CD4-positive, alpha-beta memory T cell (primary cell): ENCODE measurements around the gene JAM3. TPM values are rescaled to one million over a fixed set of nuclear protein-coding genes. Genes with fewer than 3 reads are reported as not detected.

Experiments
- CTCF ChIA-PET: fragments of 350-600 bp; sonication (Branson Sonifier 250); formaldehyde crosslinking; loops from one replicate; lab custom pipeline; 2021; ENCODE audit warnings: inconsistent platforms; ENCODE audit not compliant: partially characterized antibody; lab: Charles Lee
- POLR2A ChIA-PET: fragments of 350-600 bp; sonication (Branson Sonifier 250); formaldehyde crosslinking; loops from one replicate; lab custom pipeline; 2021; ENCODE audit not compliant: partially characterized antibody; lab: Charles Lee
- DNase-seq, 5 donors: peaks; one replicate each; pipeline versions ENCODE4 v3.0.0 to v3.0.0-alpha.2; 2020 to 2022; ENCODE audit warnings: mixed read lengths in 1 of 5
- H3K27ac ChIP-seq: one replicate; pipeline ENCODE4 v1.7.0; 2013; ENCODE audit warnings: low read depth, low read length
- H3K27me3 ChIP-seq: 2 replicates; pipeline ENCODE4 v1.7.0; 2013; ENCODE audit warnings: mild to moderate bottlenecking, low read length, moderate library complexity; ENCODE audit not compliant: insufficient read depth
- H3K36me3 ChIP-seq: 2 replicates; pipeline ENCODE4 v1.7.0; 2013; ENCODE audit warnings: mild to moderate bottlenecking, low read length, moderate library complexity; ENCODE audit not compliant: insufficient read depth
- H3K4me1 ChIP-seq: 2 replicates; pipeline ENCODE4 v1.7.0; 2013; ENCODE audit warnings: mild to moderate bottlenecking, low read length, moderate library complexity; ENCODE audit not compliant: insufficient read depth
- H3K4me3 ChIP-seq, 2 donors: one replicate each; pipeline ENCODE4 v1.7.0; 2013; ENCODE audit warnings: low read length in 2 of 2, mild to moderate bottlenecking in 1 of 2
- H3K9me3 ChIP-seq, 2 donors: one replicate each; pipeline ENCODE4 v1.7.0; 2013; ENCODE audit warnings: low read length in 2 of 2, control low read depth in 1 of 2; ENCODE audit not compliant: control insufficient read depth in 1 of 2
- H3K27ac Mint-ChIP-seq, 7 donors: one replicate each; pipeline ENCODE4 v1.8.0; 2020 to 2021; ENCODE audit warnings: mixed read lengths in 7 of 7, mild to moderate bottlenecking in 6 of 7, inconsistent platforms in 3 of 7, moderate library complexity in 3 of 7
- H3K27me3 Mint-ChIP-seq, 2 donors: one replicate each; pipeline ENCODE4 v1.8.0; 2020 to 2021; ENCODE audit warnings: mixed read lengths in 2 of 2
- H3K36me3 Mint-ChIP-seq, 2 donors: one replicate each; pipeline ENCODE4 v1.8.0; 2020 to 2021; ENCODE audit warnings: mixed read lengths in 2 of 2, inconsistent platforms in 1 of 2, mild to moderate bottlenecking in 1 of 2
- H3K4me1 Mint-ChIP-seq, 4 donors: one replicate each; pipeline ENCODE4 v1.8.0; 2020 to 2021; ENCODE audit warnings: mixed read lengths in 4 of 4, mild to moderate bottlenecking in 1 of 4
- H3K4me3 Mint-ChIP-seq, 8 donors: one replicate each; pipeline ENCODE4 v1.8.0; 2020 to 2021; ENCODE audit warnings: mixed read lengths in 8 of 8, mild to moderate bottlenecking in 7 of 8, moderate library complexity in 6 of 8, inconsistent platforms in 3 of 8
- H3K9me3 Mint-ChIP-seq, 8 donors: one replicate each; pipeline ENCODE4 v1.8.0; 2020 to 2021; ENCODE audit warnings: mixed read lengths in 8 of 8, mild to moderate bottlenecking in 5 of 8, inconsistent platforms in 3 of 8, moderate library complexity in 1 of 8
- intact Hi-C: fragments of 100-400 bp; cut with micrococcal nuclease; formaldehyde crosslinking; loops from one replicate; pipeline ENCODE4 v1.15.1; 2023
- polyA plus RNA-seq, 2 donors: library from polyadenylated mRNA; unstranded; fragments of 300-500 nt; fragmentation: Illumina TruSeq; gene quantifications; one replicate each; pipeline ENCODE4 v1.2.3, GENCODE V29; 2021
- total RNA-seq, 2 experiments: library from RNA; stranded (reverse); gene quantifications; one replicate each; pipeline ENCODE4 v1.2.3, GENCODE V29; 2021

Gene JAM3
- total and polyA plus RNA-seq, 4 experiments from 2014 or later, result 6.5 to 8.3 (median 6.7) TPM

- Histone ChIP-seq H3K4me3 (no peak overlapping the region), H3K27me3 (no peaks in the 10 kb centered on the region), H3K36me3 (no peaks in the 10 kb centered on the region), H3K27ac (no peak overlapping the region), H3K4me1 (peaks cover 24% of the 10 kb centered on the region), H3K9me3 (no peaks in the 10 kb centered on the region)
- Mint-ChIP-seq H3K27ac (peak overlapping the region in 5 of 7 donors; percentile 14 to 89 (median 61)), H3K36me3 (no peaks in the 10 kb centered on the region), H3K9me3 (no peaks in the 10 kb centered on the region), H3K4me3 (peak overlapping the region in 4 of 8 donors; percentile 1 to 69 (median 52)), H3K27me3 (peaks cover 0 to 4% of the 10 kb centered on the region in 2 donors), H3K4me1 (peaks cover 20 to 38% (median 29%) of the 10 kb centered on the region in 4 donors)
- intact Hi-C loops, result no loop called here
- DNase-seq, result no peak
- ChIA-PET POLR2A (interaction anchor here (1.2 to 3.5 kb wide), 5 partner anchors 11 to 99 kb away, joined by 3 to 13 read pairs (median 5); no protein-coding TSS in a partner anchor), CTCF (interaction anchor here (1.8 to 2.9 kb wide), 4 partner anchors 14 to 99 kb away, joined by 6 to 19 read pairs (median 8); no protein-coding TSS in a partner anchor)
These were observed 42.1 kb upstream of the JAM3 start for GRCh38 chr11:134026655-134027343.

GRCh38 chr11:134027671-134028070 lies 41.2 kb upstream of the JAM3 start:
- peaks cover 24 to 44% (median 34%) of the 10 kb centered on the region in 4 donors for H3K4me1 Mint-ChIP-seq
- DNase-seq, result peak; percentile 21 to 49 (median 41)
- H3K27me3 Mint-ChIP-seq, result no peaks in the 10 kb centered on the region
- no peak overlapping the region for H3K27ac ChIP-seq
- ChIA-PET POLR2A (interaction anchor here (0.7 to 3.5 kb wide), 6 partner anchors 9 to 100 kb away, joined by 3 to 13 read pairs (median 5); no protein-coding TSS in a partner anchor), CTCF (interaction anchor here (1.1 to 2.9 kb wide), 8 partner anchors 10 to 100 kb away, joined by 3 to 19 read pairs (median 5); no protein-coding TSS in a partner anchor)
- no peaks in the 10 kb centered on the region for H3K36me3 ChIP-seq
- H3K4me1 ChIP-seq, result peaks cover 24% of the 10 kb centered on the region
- no peaks in the 10 kb centered on the region for H3K36me3 Mint-ChIP-seq
- H3K27me3 ChIP-seq, result no peaks in the 10 kb centered on the region
- H3K9me3 ChIP-seq, result no peaks in the 10 kb centered on the region
- no peak overlapping the region for H3K4me3 ChIP-seq
- no peaks in the 10 kb centered on the region for H3K9me3 Mint-ChIP-seq
- H3K27ac Mint-ChIP-seq, result peak overlapping the region; percentile 32 to 89 (median 77)
- H3K4me3 Mint-ChIP-seq, result peak overlapping the region in 7 of 8 donors; percentile 49 to 76 (median 67)
- intact Hi-C loops, result no loop called here

- POLR2A ChIA-PET, result interaction anchor here (0.7 to 3.5 kb wide), 6 partner anchors 8 to 100 kb away, joined by 3 to 13 read pairs (median 5); no protein-coding TSS in a partner anchor
These were observed 40.4 kb upstream of the JAM3 start for GRCh38 chr11:134028368-134028920.

GRCh38 chr11:134030853-134031252 lies 38.0 kb upstream of the JAM3 start:
- H3K36me3 ChIP-seq, result no peaks in the 10 kb centered on the region
- POLR2A ChIA-PET, result interaction anchor here (1.2 kb wide), 1 partner anchor 11 kb away, joined by 3 read pairs; no protein-coding TSS in a partner anchor
- no peak for DNase-seq
- H3K9me3 ChIP-seq, result no peaks in the 10 kb centered on the region
- no peaks in the 10 kb centered on the region for H3K36me3 Mint-ChIP-seq
- peak overlapping the region in 1 of 8 donors; percentile 29 for H3K4me3 Mint-ChIP-seq
- H3K27me3 ChIP-seq, result no peaks in the 10 kb centered on the region
- peaks cover 38 to 70% (median 55%) of the 10 kb centered on the region in 4 donors for H3K4me1 Mint-ChIP-seq
- no peak overlapping the region for H3K27ac ChIP-seq
- intact Hi-C loops, result no loop called here
- CTCF ChIA-PET, result interaction anchor here (1.1 to 1.9 kb wide), 2 partner anchors 13 to 20 kb away, joined by 3 to 10 read pairs; no protein-coding TSS in a partner anchor
- peaks cover 55% of the 10 kb centered on the region for H3K4me1 ChIP-seq
- peak overlapping the region in 1 of 7 donors; percentile 65 for H3K27ac Mint-ChIP-seq
- no peak overlapping the region for H3K4me3 ChIP-seq
- no peaks in the 10 kb centered on the region for H3K9me3 Mint-ChIP-seq
- no peaks in the 10 kb centered on the region for H3K27me3 Mint-ChIP-seq

More at GRCh38 chr11:134028368-134028920, 40.4 kb upstream of the JAM3 start:
- Mint-ChIP-seq H3K4me3 (peak overlapping the region in 4 of 8 donors; percentile 12 to 69 (median 58)), H3K9me3 (no peaks in the 10 kb centered on the region), H3K27ac (peak overlapping the region; percentile 32 to 89 (median 77)), H3K36me3 (no peaks in the 10 kb centered on the region), H3K27me3 (no peaks in the 10 kb centered on the region), H3K4me1 (peaks cover 26 to 48% (median 38%) of the 10 kb centered on the region in 4 donors)
- CTCF ChIA-PET, result interaction anchor here (1.1 to 2.9 kb wide), 8 partner anchors 9 to 100 kb away, joined by 3 to 19 read pairs (median 5); no protein-coding TSS in a partner anchor
- Histone ChIP-seq H3K27me3 (no peaks in the 10 kb centered on the region), H3K27ac (no peak overlapping the region), H3K4me1 (peaks cover 31% of the 10 kb centered on the region), H3K4me3 (no peak overlapping the region), H3K36me3 (no peaks in the 10 kb centered on the region), H3K9me3 (no peaks in the 10 kb centered on the region)
- intact Hi-C loops, result no loop called here
- no peak for DNase-seq

GRCh38 chr11:134032043-134032442 lies 36.8 kb upstream of the JAM3 start:
- intact Hi-C loops, result no loop called here
- H3K36me3 Mint-ChIP-seq, result peaks cover 0 to 2% of the 10 kb centered on the region in 2 donors
- H3K4me1 Mint-ChIP-seq, result peaks cover 36 to 77% (median 55%) of the 10 kb centered on the region in 4 donors
- Histone ChIP-seq H3K36me3 (no peaks in the 10 kb centered on the region), H3K4me3 (no peak overlapping the region), H3K27ac (no peak overlapping the region), H3K4me1 (peaks cover 61% of the 10 kb centered on the region), H3K27me3 (no peaks in the 10 kb centered on the region), H3K9me3 (no peaks in the 10 kb centered on the region)
- H3K9me3 Mint-ChIP-seq, result no peaks in the 10 kb centered on the region
- no peaks in the 10 kb centered on the region for H3K27me3 Mint-ChIP-seq
- DNase-seq, result no peak
- H3K4me3 Mint-ChIP-seq, result peak overlapping the region in 5 of 8 donors; percentile 0 to 47 (median 1)
- H3K27ac Mint-ChIP-seq, result peak overlapping the region in 3 of 7 donors; percentile 25 to 47 (median 35)
- CTCF ChIA-PET, result interaction anchor here (3.4 kb wide), 1 partner anchor 104 kb away, joined by 15 read pairs; no protein-coding TSS in a partner anchor
- POLR2A ChIA-PET, result interaction anchor here (0.9 kb wide), 1 partner anchor 37 kb away, joined by 6 read pairs; the partner anchor contains the start of gene JAM3

- no peaks in the 10 kb centered on the region for H3K9me3 Mint-ChIP-seq
- peaks cover 0 to 2% of the 10 kb centered on the region in 2 donors for H3K36me3 Mint-ChIP-seq
- H3K27me3 Mint-ChIP-seq, result no peaks in the 10 kb centered on the region
- ChIA-PET POLR2A (interaction anchor here (0.8 to 2.3 kb wide), 3 partner anchors 36 to 105 kb away, joined by 4 to 9 read pairs (median 6); partner anchors contain the start of gene JAM3), CTCF (interaction anchor here (3.4 kb wide), 1 partner anchor 105 kb away, joined by 15 read pairs; no protein-coding TSS in a partner anchor)
- intact Hi-C loops, result no loop called here
- Histone ChIP-seq H3K4me3 (no peak overlapping the region), H3K9me3 (no peaks in the 10 kb centered on the region), H3K27ac (no peak overlapping the region), H3K36me3 (no peaks in the 10 kb centered on the region), H3K27me3 (no peaks in the 10 kb centered on the region), H3K4me1 (peaks cover 58% of the 10 kb centered on the region)
- no peak for DNase-seq
- peak overlapping the region in 1 of 7 donors; percentile 43 for H3K27ac Mint-ChIP-seq
- H3K4me1 Mint-ChIP-seq, result peaks cover 33 to 77% (median 52%) of the 10 kb centered on the region in 4 donors
- peak overlapping the region in 4 of 8 donors; percentile 21 to 61 (median 36) for H3K4me3 Mint-ChIP-seq
These were observed 36.3 kb upstream of the JAM3 start for GRCh38 chr11:134032501-134033091.
